Adrenal gland (tissue), 5 donors: ENCODE measurements around the gene PTPRJ.

Source experiments
- CTCF ChIP-seq, 6 experiments: fragments of 450-650 bp in 4 of 6; fragments of 200-600 bp in 2 of 6; sonication (generic) in 1 of 6; IDR thresholded peaks; 1 replicate in 5 of 6; 2 replicates in 1 of 6; pipeline versions ENCODE4 v1.5.1 to v1.8.0; 2016 to 2021; ENCODE audit warnings: antibody characterized with exemption in 6 of 6, mild to moderate bottlenecking in 2 of 6, moderate library complexity in 1 of 6
- POLR2A ChIP-seq, 2 donors: fragments of 450-650 bp; IDR thresholded peaks; one replicate each; pipeline ENCODE4 v1.6.1; 2017; ENCODE audit warnings: antibody characterized with exemption in 2 of 2, mild to moderate bottlenecking in 2 of 2, moderate library complexity in 1 of 2
- donor health status: DM: no; HTN: no; CAD: no.

DNA sequence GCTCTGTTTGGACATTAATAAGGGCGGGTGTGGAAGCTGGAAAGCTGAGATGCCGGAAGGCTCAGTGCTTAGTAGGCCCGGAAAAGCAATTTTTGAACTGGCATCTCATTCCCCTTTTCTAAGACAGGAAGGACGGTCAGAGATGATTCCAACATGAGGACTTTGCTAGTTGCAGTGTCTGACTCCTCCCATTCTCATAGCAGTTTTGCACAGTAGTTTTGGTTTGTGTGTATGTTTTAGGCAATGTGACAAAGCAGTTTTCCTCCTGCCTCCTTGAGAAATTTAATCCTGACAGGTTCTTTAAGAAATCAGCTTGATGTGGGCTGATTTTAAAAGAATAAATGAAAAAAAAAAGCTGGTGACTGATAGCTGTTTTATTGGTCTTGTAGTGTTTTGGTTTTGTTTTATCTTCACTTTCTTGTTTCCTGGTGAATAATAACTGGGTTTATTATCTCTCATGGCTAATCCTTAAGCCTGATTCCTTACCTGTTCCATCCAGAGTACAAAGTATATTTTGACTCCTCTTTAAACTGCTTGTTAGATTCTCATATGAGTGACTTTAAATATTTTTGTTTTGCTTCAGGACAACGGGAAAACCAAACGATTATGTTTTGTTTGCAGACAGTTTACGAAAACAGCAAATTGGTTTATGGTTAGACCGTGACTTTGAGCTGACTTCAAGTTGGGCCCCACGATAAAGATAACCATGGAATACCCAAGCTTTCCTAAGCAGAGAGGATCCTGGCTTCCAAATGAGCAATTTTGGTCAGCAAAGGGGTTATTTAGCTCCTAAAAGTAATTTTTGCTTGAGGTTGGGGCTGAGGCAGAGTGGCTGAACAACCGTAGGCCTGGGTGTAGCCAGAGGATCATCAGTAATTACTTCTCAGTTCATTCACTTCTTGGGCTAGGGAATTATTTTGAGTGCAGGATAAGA lies 3.4 kb downstream of the PTPRJ start:
- TF ChIP-seq CTCF (IDR thresholded peaks at IDR 0.05) (no peak), POLR2A (IDR thresholded peaks at IDR 0.05) (no peak)
